SK-N-SH (cell line): ENCODE data around the gene OBSCN.

Experiments
- EP300 ChIP-seq, 2 experiments: IDR thresholded peaks; 2 replicates each; pipeline versions ENCODE4 v1.4.0 to v1.6.1; 2012; ENCODE audit warnings: borderline replicate concordance in 1 of 2, low read depth in 1 of 2, low read length in 1 of 2
- GABPA ChIP-seq: IDR thresholded peaks from 2 replicates; pipeline ENCODE4 v1.4.0; 2012; ENCODE audit warnings: low read depth, mild to moderate bottlenecking
- MXI1 ChIP-seq: IDR thresholded peaks from 2 replicates; pipeline ENCODE4 v1.6.1; 2012; ENCODE audit warnings: mild to moderate bottlenecking, low read depth, low read length, improper control_type of control experiment
- TF ChIP-seq, protein P1 (sequence below): fragments of 200-600 bp; sonication (generic); IDR thresholded peaks from 2 replicates; pipeline ENCODE4 v1.6.1; 2017; ENCODE audit warnings: antibody characterized with exemption, mild to moderate bottlenecking, moderate library complexity

DNA sequence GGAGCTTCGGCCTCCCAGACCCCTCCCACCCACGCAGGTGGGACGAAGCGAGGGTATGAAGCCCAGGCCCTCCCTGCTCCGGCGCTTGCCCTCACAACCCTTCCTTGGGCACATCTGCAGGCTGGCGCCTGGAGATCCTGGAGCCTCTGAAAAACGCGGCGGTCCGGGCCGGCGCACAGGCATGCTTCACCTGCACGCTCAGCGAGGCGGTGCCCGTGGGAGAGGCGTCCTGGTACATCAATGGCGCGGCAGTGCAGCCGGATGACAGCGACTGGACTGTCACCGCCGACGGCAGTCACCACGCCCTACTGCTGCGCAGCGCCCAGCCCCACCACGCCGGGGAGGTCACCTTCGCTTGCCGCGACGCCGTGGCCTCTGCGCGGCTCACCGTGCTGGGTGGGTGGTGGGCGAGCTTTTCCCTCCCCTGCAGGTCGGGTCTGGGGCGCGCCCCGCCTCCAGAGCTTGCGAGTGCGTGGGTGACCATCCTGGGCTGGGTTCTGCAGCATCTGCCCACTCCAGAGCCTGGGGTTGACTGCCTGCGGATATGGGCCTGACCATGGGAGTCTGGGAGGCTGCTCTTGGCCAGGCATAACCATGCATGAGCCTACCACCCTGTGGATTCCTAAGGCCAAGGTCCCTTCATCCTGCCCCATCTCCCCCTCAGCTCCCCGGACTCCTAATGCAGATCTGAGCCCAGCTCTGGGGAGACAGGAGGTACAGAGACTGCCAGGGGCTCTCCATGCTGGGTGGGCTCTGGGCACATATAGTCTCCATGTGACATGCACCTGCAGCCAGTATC is 108.9 kb downstream of the OBSCN start:
- TF ChIP-seq, protein P1, sequence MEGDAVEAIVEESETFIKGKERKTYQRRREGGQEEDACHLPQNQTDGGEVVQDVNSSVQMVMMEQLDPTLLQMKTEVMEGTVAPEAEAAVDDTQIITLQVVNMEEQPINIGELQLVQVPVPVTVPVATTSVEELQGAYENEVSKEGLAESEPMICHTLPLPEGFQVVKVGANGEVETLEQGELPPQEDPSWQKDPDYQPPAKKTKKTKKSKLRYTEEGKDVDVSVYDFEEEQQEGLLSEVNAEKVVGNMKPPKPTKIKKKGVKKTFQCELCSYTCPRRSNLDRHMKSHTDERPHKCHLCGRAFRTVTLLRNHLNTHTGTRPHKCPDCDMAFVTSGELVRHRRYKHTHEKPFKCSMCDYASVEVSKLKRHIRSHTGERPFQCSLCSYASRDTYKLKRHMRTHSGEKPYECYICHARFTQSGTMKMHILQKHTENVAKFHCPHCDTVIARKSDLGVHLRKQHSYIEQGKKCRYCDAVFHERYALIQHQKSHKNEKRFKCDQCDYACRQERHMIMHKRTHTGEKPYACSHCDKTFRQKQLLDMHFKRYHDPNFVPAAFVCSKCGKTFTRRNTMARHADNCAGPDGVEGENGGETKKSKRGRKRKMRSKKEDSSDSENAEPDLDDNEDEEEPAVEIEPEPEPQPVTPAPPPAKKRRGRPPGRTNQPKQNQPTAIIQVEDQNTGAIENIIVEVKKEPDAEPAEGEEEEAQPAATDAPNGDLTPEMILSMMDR = no peak
- no peak for TF ChIP-seq GABPA
- no peak for TF ChIP-seq EP300 (IDR thresholded peaks at IDR 0.05; ENCODE audit: borderline replicate concordance in 1 of 2, low read depth in 1 of 2, low read length in 1 of 2)
- TF ChIP-seq MXI1 = no peak
